Skeletal muscle cell (primary cell): ENCODE results near the gene MAPKBP1.

Experiments used
- DNase-seq: peaks from one replicate; pipeline ENCODE4 v3.0.0-alpha.2; 2010; ENCODE audit warnings: low read depth
- H3K4me3 ChIP-seq: 2 replicates; pipeline ENCODE4 v1.5.1; 2011; ENCODE audit warnings: low read depth, mild to moderate bottlenecking, control low read depth, low read length, moderate library complexity

Gene MAPKBP1

GRCh38 chr15:41839781-41840491 is 65.7 kb downstream of the MAPKBP1 start:
- no peak overlapping the region for H3K4me3 ChIP-seq
- no peak for DNase-seq

- no peak for DNase-seq
- H3K4me3 ChIP-seq, result no peak overlapping the region
Observed at GRCh38 chr15:41840673-41841072, 66.4 kb downstream of the MAPKBP1 start.

GRCh38 chr15:41841131-41841530 is 66.8 kb downstream of the MAPKBP1 start:
- no peak overlapping the region for H3K4me3 ChIP-seq
- no peak for DNase-seq

- no peak overlapping the region for H3K4me3 ChIP-seq
- no peak for DNase-seq
Observed at GRCh38 chr15:41842229-41842628, 67.9 kb downstream of the MAPKBP1 start.

- DNase-seq, result no peak
Observed at GRCh38 chr15:41843571-41843970, 69.3 kb downstream of the MAPKBP1 start.

GRCh38 chr15:41844814-41845213 is 70.5 kb downstream of the MAPKBP1 start:
- DNase-seq, result no peak

More at GRCh38 chr15:41843571-41843970, 69.3 kb downstream of the MAPKBP1 start:
- no peak overlapping the region for H3K4me3 ChIP-seq

GRCh38 chr15:41847206-41847605 is 72.9 kb downstream of the MAPKBP1 start:
- no peak for DNase-seq
- H3K4me3 ChIP-seq, result no peak overlapping the region

More at GRCh38 chr15:41844814-41845213, 70.5 kb downstream of the MAPKBP1 start:
- no peak overlapping the region for H3K4me3 ChIP-seq

GRCh38 chr15:41847981-41848380 is 73.7 kb downstream of the MAPKBP1 start:
- H3K4me3 ChIP-seq, result no peak overlapping the region
- no peak for DNase-seq

- no peak for DNase-seq
- H3K4me3 ChIP-seq, result no peak overlapping the region
Observed at GRCh38 chr15:41848631-41849030, 74.3 kb downstream of the MAPKBP1 start.

- DNase-seq, result no peak
- H3K4me3 ChIP-seq, result no peak overlapping the region
Observed at GRCh38 chr15:41849204-41849603, 74.9 kb downstream of the MAPKBP1 start.

- DNase-seq, result no peak
- no peak overlapping the region for H3K4me3 ChIP-seq
Observed at GRCh38 chr15:41849861-41850260, 75.6 kb downstream of the MAPKBP1 start.

GRCh38 chr15:41850482-41851166 is 76.3 kb downstream of the MAPKBP1 start:
- no peak for DNase-seq
- H3K4me3 ChIP-seq, result no peak overlapping the region

- H3K4me3 ChIP-seq, result no peak overlapping the region
- DNase-seq, result no peak
Observed at GRCh38 chr15:41851167-41851523, 76.9 kb downstream of the MAPKBP1 start.

GRCh38 chr15:41851755-41852370 is 77.6 kb downstream of the MAPKBP1 start:
- no peak for DNase-seq
- H3K4me3 ChIP-seq, result no peak overlapping the region

GRCh38 chr15:41852736-41853590 is 78.7 kb downstream of the MAPKBP1 start:
- no peak overlapping the region for H3K4me3 ChIP-seq
- no peak for DNase-seq

GRCh38 chr15:41853831-41854230 is 79.5 kb downstream of the MAPKBP1 start:
- no peak for DNase-seq
- no peak overlapping the region for H3K4me3 ChIP-seq

- H3K4me3 ChIP-seq, result no peak overlapping the region
- DNase-seq, result no peak
Observed at GRCh38 chr15:41854443-41854842, 80.2 kb downstream of the MAPKBP1 start.

GRCh38 chr15:41855261-41855961 is 81.1 kb downstream of the MAPKBP1 start:
- DNase-seq, result no peak
- H3K4me3 ChIP-seq, result no peak overlapping the region

GRCh38 chr15:41856262-41856661 is 82.0 kb downstream of the MAPKBP1 start:
- no peak overlapping the region for H3K4me3 ChIP-seq
- DNase-seq, result no peak
